GM19043 (cell line): ENCODE results near the gene AGAP1.

ENCODE experiments used
- ATAC-seq: cut with Tn5 transposase; IDR thresholded peaks from one replicate; pipeline ENCODE4 v1.9.1; 2021; ENCODE audit warnings: low read depth; ENCODE audit not compliant: unreplicated experiment

AGAP1 gene

GRCh38 chr2:236167297-236168109 is 673.7 kb downstream of the AGAP1 start:
- ATAC-seq, result no peak

GRCh38 chr2:236168110-236169080 is 674.6 kb downstream of the AGAP1 start, which contains the start of gene GBX2:
Gene GBX2 (minus strand): TSS chr2:236168386. CDS start chr2:236167971, 415 bp downstream.
- ATAC-seq, result no peak

- ATAC-seq, result no peak
Measured at GRCh38 chr2:236169151-236169721, 675.4 kb downstream of the AGAP1 start.

- no peak for ATAC-seq
Measured at GRCh38 chr2:236169741-236170589, 676.1 kb downstream of the AGAP1 start.

GRCh38 chr2:236170590-236171165 is 676.8 kb downstream of the AGAP1 start:
- no peak for ATAC-seq

GRCh38 chr2:236171181-236171679 is 677.4 kb downstream of the AGAP1 start:
- no peak for ATAC-seq

GRCh38 chr2:236171680-236172254 is 677.9 kb downstream of the AGAP1 start:
- no peak for ATAC-seq

GRCh38 chr2:236172255-236173035 is 678.6 kb downstream of the AGAP1 start:
- no peak for ATAC-seq

GRCh38 chr2:236173036-236173728 is 679.3 kb downstream of the AGAP1 start:
- no peak for ATAC-seq

- ATAC-seq, result no peak
Measured at GRCh38 chr2:236173729-236174607, 680.1 kb downstream of the AGAP1 start.

- no peak for ATAC-seq
Measured at GRCh38 chr2:236175548-236176150, 681.8 kb downstream of the AGAP1 start.

GRCh38 chr2:236176417-236176816 is 682.6 kb downstream of the AGAP1 start:
- ATAC-seq, result no peak

- no peak for ATAC-seq
Measured at GRCh38 chr2:236176951-236177350, 683.1 kb downstream of the AGAP1 start.

- ATAC-seq, result no peak
Measured at GRCh38 chr2:236177604-236177966, 683.7 kb downstream of the AGAP1 start.

- ATAC-seq, result no peak
Measured at GRCh38 chr2:236177967-236178889, 684.4 kb downstream of the AGAP1 start.

GRCh38 chr2:236178890-236179235 is 685.0 kb downstream of the AGAP1 start:
- no peak for ATAC-seq
